H1 (cell line): ENCODE results near the gene MTX3. TPM values are rescaled to one million over a fixed set of nuclear protein-coding genes. Genes with fewer than 3 reads are reported as not detected.

Source experiments
- BRCA1 ChIP-seq: IDR thresholded peaks from 2 replicates; pipeline ENCODE4 v1.6.1; 2012; ENCODE audit warnings: low read depth, low read length, improper control_type of control experiment
- CHD2 ChIP-seq: IDR thresholded peaks from 2 replicates; pipeline ENCODE4 v1.6.1; 2012; ENCODE audit warnings: low read length, improper control_type of control experiment
- HDAC2 ChIP-seq, 2 experiments: fragments of 300-600 bp in 1 of 2; sonication (generic) in 1 of 2; IDR thresholded peaks; 2 replicates each; pipeline ENCODE4 v1.6.1; 2011 to 2012; ENCODE audit warnings: low read depth in 2 of 2, low read length in 2 of 2, mild to moderate bottlenecking in 2 of 2, moderate library complexity in 2 of 2, borderline replicate concordance in 1 of 2, inconsistent platforms in 1 of 2
- POU5F1 ChIP-seq: IDR thresholded peaks from 2 replicates; pipeline ENCODE4 v1.6.1; 2011; ENCODE audit warnings: low read depth, mild to moderate bottlenecking, low read length, moderate library complexity
- RBBP5 ChIP-seq: IDR thresholded peaks from 2 replicates; pipeline ENCODE4 v1.7.1; 2012; ENCODE audit warnings: low read depth, mild to moderate bottlenecking, inconsistent platforms, low read length, moderate library complexity, borderline replicate concordance
- ZNF274 ChIP-seq: IDR thresholded peaks from 2 replicates; pipeline ENCODE4 v1.7.0; 2012; ENCODE audit warnings: low read length, borderline replicate concordance; ENCODE audit errors: extremely low read depth
- polyA plus RNA-seq, 7 experiments: library from polyadenylated mRNA; depleted of rRNA in 3 of 7; stranded (reverse) in 5 of 7; unstranded in 2 of 7; fragments of >200 nt in 5 of 7; fragments of 200-250 nt in 2 of 7; gene quantifications; 1 replicate in 5 of 7; 2 replicates in 1 of 7; 4 replicates in 1 of 7; pipeline versions ENCODE4 v1.2.1 to v1.2.3, GENCODE V29; 2011 to 2013; ENCODE audit warnings: missing spikeins in 2 of 7, mixed read lengths in 2 of 7
- total RNA-seq: library from RNA; stranded (reverse); fragmentation: NEBNext Ultra II Directional; extraction: Animal tissue kit (Norgen Biotek cat#: 25700); gene quantifications from 2 replicates; pipeline ENCODE4 v1.2.1, GENCODE V29; 2021
- TF ChIP-seq, protein P1 (sequence below): fragments of 300-600 bp; sonication (generic); IDR thresholded peaks from 2 replicates; pipeline ENCODE4 v1.7.1; 2012; ENCODE audit warnings: low read length, moderate library complexity, mild to moderate bottlenecking, inconsistent platforms; ENCODE audit not compliant: insufficient replicate concordance

Gene MTX3
- total and polyA plus RNA-seq, 2 of the 8 experiments (the other 6 are each of a cell fraction or from before 2014, with no cell fraction given), result 9.4 to 28.8 TPM

DNA sequence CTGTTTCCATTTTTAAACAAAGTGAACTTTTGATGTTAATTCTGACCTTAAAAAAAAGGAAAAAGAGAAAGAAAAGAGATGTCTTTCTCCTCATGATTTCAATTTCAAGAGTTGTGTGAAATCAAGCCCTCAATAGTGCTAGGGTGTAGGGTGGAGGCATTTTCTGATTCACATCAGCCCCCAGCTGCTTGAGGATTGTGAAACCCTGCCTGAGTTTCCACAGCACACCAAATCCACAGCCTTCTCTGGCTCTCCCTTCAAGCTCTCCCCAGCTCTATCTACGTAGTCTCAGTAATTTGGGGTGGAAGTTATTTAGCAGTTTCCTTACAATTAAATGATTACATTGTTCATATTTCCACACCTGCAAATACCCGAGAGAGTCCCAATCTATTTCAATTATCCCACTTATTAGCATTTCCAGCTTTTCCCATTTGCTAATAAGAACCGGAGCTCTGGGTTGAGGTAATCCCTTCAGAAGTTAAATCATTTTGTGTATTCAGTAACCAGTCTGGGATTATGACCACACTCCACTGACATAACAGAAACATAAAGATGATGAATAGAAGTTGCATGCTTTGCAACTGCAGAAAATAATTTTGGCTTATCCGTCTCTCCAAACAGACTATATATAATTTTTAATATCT is 54.9 kb downstream of the MTX3 start (continued):
- no peak for TF ChIP-seq HDAC2 (IDR thresholded peaks at IDR 0.05; ENCODE audit: borderline replicate concordance in 1 of 2, low read depth in 2 of 2, low read length in 2 of 2)
- TF ChIP-seq POU5F1, result no peak
- TF ChIP-seq CHD2, result no peak
- TF ChIP-seq RBBP5, result no peak
- TF ChIP-seq BRCA1, result no peak
- no peak for TF ChIP-seq ZNF274
- TF ChIP-seq, protein P1, sequence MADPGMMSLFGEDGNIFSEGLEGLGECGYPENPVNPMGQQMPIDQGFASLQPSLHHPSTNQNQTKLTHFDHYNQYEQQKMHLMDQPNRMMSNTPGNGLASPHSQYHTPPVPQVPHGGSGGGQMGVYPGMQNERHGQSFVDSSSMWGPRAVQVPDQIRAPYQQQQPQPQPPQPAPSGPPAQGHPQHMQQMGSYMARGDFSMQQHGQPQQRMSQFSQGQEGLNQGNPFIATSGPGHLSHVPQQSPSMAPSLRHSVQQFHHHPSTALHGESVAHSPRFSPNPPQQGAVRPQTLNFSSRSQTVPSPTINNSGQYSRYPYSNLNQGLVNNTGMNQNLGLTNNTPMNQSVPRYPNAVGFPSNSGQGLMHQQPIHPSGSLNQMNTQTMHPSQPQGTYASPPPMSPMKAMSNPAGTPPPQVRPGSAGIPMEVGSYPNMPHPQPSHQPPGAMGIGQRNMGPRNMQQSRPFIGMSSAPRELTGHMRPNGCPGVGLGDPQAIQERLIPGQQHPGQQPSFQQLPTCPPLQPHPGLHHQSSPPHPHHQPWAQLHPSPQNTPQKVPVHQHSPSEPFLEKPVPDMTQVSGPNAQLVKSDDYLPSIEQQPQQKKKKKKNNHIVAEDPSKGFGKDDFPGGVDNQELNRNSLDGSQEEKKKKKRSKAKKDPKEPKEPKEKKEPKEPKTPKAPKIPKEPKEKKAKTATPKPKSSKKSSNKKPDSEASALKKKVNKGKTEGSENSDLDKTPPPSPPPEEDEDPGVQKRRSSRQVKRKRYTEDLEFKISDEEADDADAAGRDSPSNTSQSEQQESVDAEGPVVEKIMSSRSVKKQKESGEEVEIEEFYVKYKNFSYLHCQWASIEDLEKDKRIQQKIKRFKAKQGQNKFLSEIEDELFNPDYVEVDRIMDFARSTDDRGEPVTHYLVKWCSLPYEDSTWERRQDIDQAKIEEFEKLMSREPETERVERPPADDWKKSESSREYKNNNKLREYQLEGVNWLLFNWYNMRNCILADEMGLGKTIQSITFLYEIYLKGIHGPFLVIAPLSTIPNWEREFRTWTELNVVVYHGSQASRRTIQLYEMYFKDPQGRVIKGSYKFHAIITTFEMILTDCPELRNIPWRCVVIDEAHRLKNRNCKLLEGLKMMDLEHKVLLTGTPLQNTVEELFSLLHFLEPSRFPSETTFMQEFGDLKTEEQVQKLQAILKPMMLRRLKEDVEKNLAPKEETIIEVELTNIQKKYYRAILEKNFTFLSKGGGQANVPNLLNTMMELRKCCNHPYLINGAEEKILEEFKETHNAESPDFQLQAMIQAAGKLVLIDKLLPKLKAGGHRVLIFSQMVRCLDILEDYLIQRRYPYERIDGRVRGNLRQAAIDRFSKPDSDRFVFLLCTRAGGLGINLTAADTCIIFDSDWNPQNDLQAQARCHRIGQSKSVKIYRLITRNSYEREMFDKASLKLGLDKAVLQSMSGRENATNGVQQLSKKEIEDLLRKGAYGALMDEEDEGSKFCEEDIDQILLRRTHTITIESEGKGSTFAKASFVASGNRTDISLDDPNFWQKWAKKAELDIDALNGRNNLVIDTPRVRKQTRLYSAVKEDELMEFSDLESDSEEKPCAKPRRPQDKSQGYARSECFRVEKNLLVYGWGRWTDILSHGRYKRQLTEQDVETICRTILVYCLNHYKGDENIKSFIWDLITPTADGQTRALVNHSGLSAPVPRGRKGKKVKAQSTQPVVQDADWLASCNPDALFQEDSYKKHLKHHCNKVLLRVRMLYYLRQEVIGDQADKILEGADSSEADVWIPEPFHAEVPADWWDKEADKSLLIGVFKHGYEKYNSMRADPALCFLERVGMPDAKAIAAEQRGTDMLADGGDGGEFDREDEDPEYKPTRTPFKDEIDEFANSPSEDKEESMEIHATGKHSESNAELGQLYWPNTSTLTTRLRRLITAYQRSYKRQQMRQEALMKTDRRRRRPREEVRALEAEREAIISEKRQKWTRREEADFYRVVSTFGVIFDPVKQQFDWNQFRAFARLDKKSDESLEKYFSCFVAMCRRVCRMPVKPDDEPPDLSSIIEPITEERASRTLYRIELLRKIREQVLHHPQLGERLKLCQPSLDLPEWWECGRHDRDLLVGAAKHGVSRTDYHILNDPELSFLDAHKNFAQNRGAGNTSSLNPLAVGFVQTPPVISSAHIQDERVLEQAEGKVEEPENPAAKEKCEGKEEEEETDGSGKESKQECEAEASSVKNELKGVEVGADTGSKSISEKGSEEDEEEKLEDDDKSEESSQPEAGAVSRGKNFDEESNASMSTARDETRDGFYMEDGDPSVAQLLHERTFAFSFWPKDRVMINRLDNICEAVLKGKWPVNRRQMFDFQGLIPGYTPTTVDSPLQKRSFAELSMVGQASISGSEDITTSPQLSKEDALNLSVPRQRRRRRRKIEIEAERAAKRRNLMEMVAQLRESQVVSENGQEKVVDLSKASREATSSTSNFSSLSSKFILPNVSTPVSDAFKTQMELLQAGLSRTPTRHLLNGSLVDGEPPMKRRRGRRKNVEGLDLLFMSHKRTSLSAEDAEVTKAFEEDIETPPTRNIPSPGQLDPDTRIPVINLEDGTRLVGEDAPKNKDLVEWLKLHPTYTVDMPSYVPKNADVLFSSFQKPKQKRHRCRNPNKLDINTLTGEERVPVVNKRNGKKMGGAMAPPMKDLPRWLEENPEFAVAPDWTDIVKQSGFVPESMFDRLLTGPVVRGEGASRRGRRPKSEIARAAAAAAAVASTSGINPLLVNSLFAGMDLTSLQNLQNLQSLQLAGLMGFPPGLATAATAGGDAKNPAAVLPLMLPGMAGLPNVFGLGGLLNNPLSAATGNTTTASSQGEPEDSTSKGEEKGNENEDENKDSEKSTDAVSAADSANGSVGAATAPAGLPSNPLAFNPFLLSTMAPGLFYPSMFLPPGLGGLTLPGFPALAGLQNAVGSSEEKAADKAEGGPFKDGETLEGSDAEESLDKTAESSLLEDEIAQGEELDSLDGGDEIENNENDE, result no peak
